B cell (primary cell): Measurements from ENCODE around the gene IFT43. TPM values are rescaled to one million over a fixed set of nuclear protein-coding genes. Genes with fewer than 3 reads are reported as not detected.

ENCODE experiments used
- ATAC-seq: fragments of 200-7000 bp; cut with Tn5 transposase; one replicate; pipeline ENCODE4 v1.10.0; 2021; ENCODE audit warnings: low read depth, mild to moderate bottlenecking, moderate number of reproducible peaks, moderate library complexity
- CTCF ChIA-PET: fragments of 350-600 bp; sonication (Branson Sonifier 250); formaldehyde crosslinking; loops from one replicate; lab custom pipeline; 2021; ENCODE audit warnings: antibody characterized with exemption, inconsistent platforms; lab: Charles Lee
- POLR2A ChIA-PET: fragments of 350-600 bp; sonication (Branson Sonifier 250); formaldehyde crosslinking; loops from one replicate; lab custom pipeline; 2021; ENCODE audit warnings: antibody characterized with exemption; lab: Charles Lee
- DNase-seq: peaks from one replicate; pipeline ENCODE4 v3.0.0; 2013
- H2AFZ ChIP-seq: 2 replicates; pipeline ENCODE4 v1.6.1; 2012; ENCODE audit warnings: mild to moderate bottlenecking, low read depth, low read length; ENCODE audit not compliant: insufficient read depth, poor library complexity, severe bottlenecking
- H3K27ac ChIP-seq, 2 donors: 1 replicate in 1 of 2; 2 replicates in 1 of 2; pipeline ENCODE4 v1.5.1; 2012 to 2013; ENCODE audit warnings: low read length in 2 of 2, mild to moderate bottlenecking in 2 of 2, moderate library complexity in 1 of 2
- H3K27me3 ChIP-seq, 4 experiments: fragments of 200-600 bp in 1 of 4; sonication (generic) in 1 of 4; replicated peaks in 1 of 4; 1 replicate in 2 of 4; 2 replicates in 2 of 4; pipeline versions ENCODE4 v1.6.1 to v1.7.0; 2013 to 2016; ENCODE audit warnings: low read length in 3 of 4, mild to moderate bottlenecking in 2 of 4, mixed read lengths in 1 of 4, moderate library complexity in 1 of 4; ENCODE audit not compliant: insufficient read depth in 4 of 4, control insufficient read depth in 3 of 4; ENCODE audit errors: control extremely low read depth in 1 of 4
- H3K36me3 ChIP-seq, 2 experiments: replicated peaks in 1 of 2; 1 replicate in 1 of 2; 2 replicates in 1 of 2; pipeline versions ENCODE4 v1.6.1 to v1.7.1; 2013; ENCODE audit warnings: low read length in 1 of 2; ENCODE audit not compliant: insufficient read depth in 2 of 2, control insufficient read depth in 1 of 2; ENCODE audit errors: control extremely low read depth in 1 of 2, extremely low read depth in 1 of 2
- H3K4me1 ChIP-seq, 2 donors: fragments of 200-600 bp in 1 of 2; sonication (generic) in 1 of 2; 1 replicate in 1 of 2; 2 replicates in 1 of 2; pipeline versions ENCODE4 v1.5.1 to v1.6.1; 2013 to 2017; ENCODE audit warnings: low read length in 2 of 2; ENCODE audit not compliant: control insufficient read depth in 2 of 2, insufficient read depth in 2 of 2
- H3K4me2 ChIP-seq: replicated peaks from 2 replicates; pipeline ENCODE3; 2012; ENCODE audit warnings: mild to moderate bottlenecking, low read depth, low read length; ENCODE audit not compliant: poor library complexity, severe bottlenecking
- H3K4me3 ChIP-seq, 5 experiments: fragments of 200-600 bp in 1 of 5; sonication (generic) in 1 of 5; 1 replicate in 3 of 5; 2 replicates in 2 of 5; pipeline versions ENCODE4 v1.5.1 to v1.7.0; 2011 to 2016; ENCODE audit warnings: low read length in 4 of 5, mild to moderate bottlenecking in 4 of 5, low read depth in 2 of 5, control low read depth in 1 of 5, moderate library complexity in 1 of 5; ENCODE audit not compliant: insufficient read depth in 1 of 5; ENCODE audit errors: control extremely low read depth in 1 of 5, extremely low read depth in 1 of 5
- H3K79me2 ChIP-seq: fragments of 200-600 bp; sonication (generic); one replicate; pipeline ENCODE4 v1.6.0; 2016; ENCODE audit warnings: low read length; ENCODE audit not compliant: control insufficient read depth, insufficient read depth
- H3K9ac ChIP-seq: fragments of 200-600 bp; sonication (generic); 2 replicates; pipeline ENCODE4 v1.6.1; 2017; ENCODE audit warnings: mild to moderate bottlenecking, low read length, moderate library complexity
- H3K9me3 ChIP-seq, 3 donors: one replicate each; pipeline versions ENCODE4 v1.6.1 to v1.7.1; 2013; ENCODE audit warnings: low read length in 2 of 3; ENCODE audit not compliant: control insufficient read depth in 2 of 3, insufficient read depth in 1 of 3; ENCODE audit errors: control extremely low read depth in 1 of 3
- H4K20me1 ChIP-seq: 2 replicates; pipeline ENCODE4 v1.6.0; 2012; ENCODE audit warnings: mild to moderate bottlenecking, low read length; ENCODE audit not compliant: insufficient read depth, control insufficient read depth, poor library complexity, severe bottlenecking
- H3K27ac Mint-ChIP-seq: one replicate; pipeline ENCODE4 v1.8.0; 2021; ENCODE audit warnings: mixed read lengths
- H3K27me3 Mint-ChIP-seq: one replicate; pipeline ENCODE4 v1.8.0; 2021; ENCODE audit warnings: mixed read lengths
- H3K4me1 Mint-ChIP-seq: one replicate; pipeline ENCODE4 v1.8.0; 2021; ENCODE audit warnings: mixed read lengths
- H3K4me3 Mint-ChIP-seq: one replicate; pipeline ENCODE4 v1.8.0; 2021; ENCODE audit warnings: mixed read lengths
- H3K9me3 Mint-ChIP-seq: one replicate; pipeline ENCODE4 v1.8.0; 2022; ENCODE audit warnings: mixed read lengths; ENCODE audit not compliant: insufficient read depth
- CTCF ChIP-seq: fragments of 200-600 bp; IDR thresholded peaks from one replicate; pipeline ENCODE4 v1.8.0; 2022; ENCODE audit warnings: antibody characterized with exemption, mild to moderate bottlenecking
- EZH2 ChIP-seq: IDR thresholded peaks from 2 replicates; pipeline ENCODE4 v1.6.1; 2012; ENCODE audit warnings: borderline replicate concordance, low read depth, mild to moderate bottlenecking, moderate library complexity, low read length; ENCODE audit not compliant: insufficient read depth, poor library complexity, severe bottlenecking
- WGBS: methylation state at CpG from one replicate; pipeline ENCODE4 v1.1.5; 2013; ENCODE audit warnings: missing lambda C conversion rate; ENCODE audit not compliant: insufficient coverage; 5-methylcytosine and 5-hydroxymethylcytosine counted together
- intact Hi-C: fragments of 100-400 bp; cut with micrococcal nuclease; formaldehyde crosslinking; loops from one replicate; pipeline ENCODE4 v1.10.0; 2022
- polyA plus RNA-seq: library from polyadenylated mRNA; depleted of rRNA; stranded (reverse); fragments of >200 nt; gene quantifications from 2 replicates; pipeline ENCODE4 v1.2.3, GENCODE V29; 2012
- total RNA-seq, 2 donors: library from RNA; stranded (reverse); fragments of 120-200 nt in 1 of 2; gene quantifications; 1 replicate in 1 of 2; 2 replicates in 1 of 2; pipeline versions ENCODE4 v1.2.3 to v1.2.4, GENCODE V29; 2013 to 2022

The IFT43 gene
- total and polyA plus RNA-seq, 2 donors (not counting 1 experiment from before 2014, with no cell fraction given), result 14.7 to 21.5 TPM

- H3K9me3 ChIP-seq, result no peaks in the 10 kb centered on the region
- no peak overlapping the region for H3K4me2 ChIP-seq
- WGBS, result 55% methylated on average over 3 of the region's 3 CpGs
- H3K9ac ChIP-seq, result no peak overlapping the region
- Mint-ChIP-seq H3K4me3 (no peak overlapping the region), H3K9me3 (no peaks in the 10 kb centered on the region), H3K4me1 (peaks cover 4% of the 10 kb centered on the region), H3K27me3 (no peaks in the 10 kb centered on the region), H3K27ac (no peak overlapping the region)
- H4K20me1 ChIP-seq, result peaks cover 8% of the 10 kb centered on the region
- H3K4me3 ChIP-seq, result no peak overlapping the region
- DNase-seq (peak; percentile 66), ATAC-seq (peak; percentile 33)
- intact Hi-C loops, result no loop called here
- CTCF ChIA-PET, result interaction anchor here (0.6 to 4.0 kb wide), 23 partner anchors 9 to 761 kb away, joined by 3 to 121 read pairs (median 4); partner anchors contain the start of genes ANGEL1 and GPATCH2L
- no peaks in the 10 kb centered on the region for H3K36me3 ChIP-seq
- no peak overlapping the region for H2AFZ ChIP-seq
- no peak for TF ChIP-seq EZH2
- TF ChIP-seq CTCF, result peak; percentile 92
- no peaks in the 10 kb centered on the region for H3K4me1 ChIP-seq
- POLR2A ChIA-PET, result no interaction called here
- no peaks in the 10 kb centered on the region for H3K79me2 ChIP-seq
- no peak overlapping the region for H3K27ac ChIP-seq
- no peaks in the 10 kb centered on the region for H3K27me3 ChIP-seq
These were observed 65.3 kb downstream of the IFT43 start for GRCh38 chr14:76050797-76051392.

GRCh38 chr14:76051717-76052465 lies 66.3 kb downstream of the IFT43 start:
- intact Hi-C loops, result no loop called here
- ATAC-seq (no peak), DNase-seq (no peak)
- peaks cover 8% of the 10 kb centered on the region for H4K20me1 ChIP-seq
- H3K79me2 ChIP-seq, result no peaks in the 10 kb centered on the region
- no peak overlapping the region for H3K27ac Mint-ChIP-seq
- no peak overlapping the region for H3K4me2 ChIP-seq
- H3K9me3 Mint-ChIP-seq, result no peaks in the 10 kb centered on the region
- H3K4me1 Mint-ChIP-seq, result no peaks in the 10 kb centered on the region
- H3K9ac ChIP-seq, result no peak overlapping the region
- no peaks in the 10 kb centered on the region for H3K27me3 ChIP-seq
- no peaks in the 10 kb centered on the region for H3K4me1 ChIP-seq
- H3K36me3 ChIP-seq, result no peaks in the 10 kb centered on the region
- no peak for TF ChIP-seq EZH2
- no peak for TF ChIP-seq CTCF
- ChIA-PET POLR2A (no interaction called here), CTCF (interaction anchor here (0.9 to 4.0 kb wide), 13 partner anchors 8 to 596 kb away, joined by 3 to 121 read pairs (median 8); partner anchors contain the start of gene GPATCH2L)
- 94% methylated on average over 5 of the region's 12 CpGs for WGBS
- no peak overlapping the region for H3K27ac ChIP-seq
- no peak overlapping the region for H2AFZ ChIP-seq
- H3K9me3 ChIP-seq, result no peaks in the 10 kb centered on the region
- H3K4me3 Mint-ChIP-seq, result no peak overlapping the region
- H3K4me3 ChIP-seq, result no peak overlapping the region
- H3K27me3 Mint-ChIP-seq, result no peaks in the 10 kb centered on the region
